Naive thymus-derived CD8-positive, alpha-beta T cell (primary cell): ENCODE measurements around the gene BRIP1. TPM values are rescaled to one million over a fixed set of nuclear protein-coding genes. Genes with fewer than 3 reads are reported as not detected.
"Not testable (repeated sequence)": the region's sequence is repeated elsewhere in the genome, so short reads cannot be mapped to it uniquely, and the experiment has no call there.

ENCODE experiments used
- ATAC-seq, 2 donors: fragments of 150-1000 bp; cut with Tn5 transposase in 1 of 2; sonication (Bioruptor Pico), chemical (Tn5 transposase) in 1 of 2; 1 replicate in 1 of 2; 2 replicates in 1 of 2; pipeline ENCODE4 v1.10.0; 2021; ENCODE audit warnings: mild to moderate bottlenecking in 2 of 2, moderate library complexity in 2 of 2
- POLR2A ChIA-PET: fragments of 350-600 bp; sonication (Branson Sonifier 250); formaldehyde crosslinking; loops from one replicate; lab custom pipeline; 2021; ENCODE audit warnings: antibody characterized with exemption; lab: Charles Lee
- DNase-seq, 10 donors: peaks; one replicate each; pipeline versions ENCODE4 v3.0.0 to v3.0.0-alpha.2; 2020 to 2022
- H3K27ac Mint-ChIP-seq, 10 donors: one replicate each; pipeline ENCODE4 v1.8.0; 2020 to 2022; ENCODE audit warnings: mild to moderate bottlenecking in 10 of 10, mixed read lengths in 10 of 10, moderate library complexity in 4 of 10, inconsistent platforms in 1 of 10
- H3K27me3 Mint-ChIP-seq, 5 donors: one replicate each; pipeline ENCODE4 v1.8.0; 2021 to 2022; ENCODE audit warnings: mixed read lengths in 5 of 5
- H3K36me3 Mint-ChIP-seq, 3 donors: one replicate each; pipeline ENCODE4 v1.8.0; 2020 to 2022; ENCODE audit warnings: mixed read lengths in 3 of 3, mild to moderate bottlenecking in 2 of 3, inconsistent platforms in 1 of 3
- H3K4me1 Mint-ChIP-seq, 4 donors: one replicate each; pipeline ENCODE4 v1.8.0; 2021 to 2022; ENCODE audit warnings: mixed read lengths in 4 of 4
- H3K4me3 Mint-ChIP-seq, 10 donors: one replicate each; pipeline ENCODE4 v1.8.0; 2020 to 2022; ENCODE audit warnings: mild to moderate bottlenecking in 10 of 10, mixed read lengths in 10 of 10, moderate library complexity in 6 of 10, inconsistent platforms in 1 of 10
- H3K9me3 Mint-ChIP-seq, 9 donors: one replicate each; pipeline ENCODE4 v1.8.0; 2020 to 2022; ENCODE audit warnings: mixed read lengths in 9 of 9, mild to moderate bottlenecking in 3 of 9, inconsistent platforms in 1 of 9, moderate library complexity in 1 of 9
- polyA plus RNA-seq, 3 donors: library from polyadenylated mRNA; unstranded; fragments of 300-500 nt; fragmentation: Illumina TruSeq; gene quantifications; one replicate each; pipeline ENCODE4 v1.2.3, GENCODE V29; 2021
- total RNA-seq, 8 experiments: library from RNA in 2 of 8; stranded (reverse) in 2 of 8; gene quantifications; one replicate each; pipeline ENCODE4 v1.2.3 and lab custom pipeline; 2021 to 2026

Gene BRIP1
- total and polyA plus RNA-seq, 5 experiments from 2014 or later: 0.46 to 0.77 (median 0.74) TPM; not detected in 1

- Mint-ChIP-seq H3K36me3 (peaks cover 0 to 16% (median 5%) of the 10 kb centered on the region in 3 donors), H3K4me1 (no peaks in the 10 kb centered on the region), H3K9me3 (peaks cover 0 to 7% (median 0%) of the 10 kb centered on the region in 9 donors), H3K27ac (no peak overlapping the region), H3K27me3 (peaks cover 0 to 3% (median 0%) of the 10 kb centered on the region in 5 donors), H3K4me3 (no peak overlapping the region)
- ATAC-seq (no peak), DNase-seq (no peak)
- POLR2A ChIA-PET: no interaction called here
These were observed 40.7 kb downstream of the BRIP1 start for GRCh38 chr17:61822326-61823285.

- POLR2A ChIA-PET: no interaction called here
- Mint-ChIP-seq H3K9me3 (peaks cover 0 to under 1% (median 0%) of the 10 kb centered on the region in 9 donors), H3K27ac (no peak overlapping the region)
These were observed 41.7 kb downstream of the BRIP1 start for GRCh38 chr17:61821655-61822054.

GRCh38 chr17:61819265-61819664, 44.1 kb downstream of the BRIP1 start:
- H3K4me3 Mint-ChIP-seq, H3K27me3 Mint-ChIP-seq, H3K36me3 Mint-ChIP-seq, H3K9me3 Mint-ChIP-seq, H3K27ac Mint-ChIP-seq, DNase-seq, POLR2A ChIA-PET, ATAC-seq: not testable (repeated sequence)
- H3K4me1 Mint-ChIP-seq: peaks cover 0 to 15% (median 0%) of the 10 kb centered on the region in 4 donors

More at GRCh38 chr17:61821655-61822054, 41.7 kb downstream of the BRIP1 start:
- DNase-seq (no peak), ATAC-seq (no peak)
- no peak overlapping the region for H3K4me3 Mint-ChIP-seq
- peaks cover 0 to 10% (median 0%) of the 10 kb centered on the region in 3 donors for H3K36me3 Mint-ChIP-seq
- peaks cover 0 to 3% (median 0%) of the 10 kb centered on the region in 5 donors for H3K27me3 Mint-ChIP-seq
- peaks cover 0 to 5% (median 0%) of the 10 kb centered on the region in 4 donors for H3K4me1 Mint-ChIP-seq

GRCh38 chr17:61818225-61818624, 45.1 kb downstream of the BRIP1 start:
- Mint-ChIP-seq H3K36me3 (peaks cover 0 to 9% (median 0%) of the 10 kb centered on the region in 3 donors), H3K9me3 (no peaks in the 10 kb centered on the region), H3K27ac (no peak overlapping the region), H3K4me3 (no peak overlapping the region), H3K4me1 (peaks cover 0 to 18% (median 0%) of the 10 kb centered on the region in 4 donors), H3K27me3 (peaks cover 0 to 1% (median 0%) of the 10 kb centered on the region in 5 donors)
- POLR2A ChIA-PET: no interaction called here
- ATAC-seq (no peak), DNase-seq (no peak)

GRCh38 chr17:61817452-61817851, 45.9 kb downstream of the BRIP1 start:
- POLR2A ChIA-PET: no interaction called here
- H3K9me3 Mint-ChIP-seq: no peaks in the 10 kb centered on the region
- DNase-seq (no peak), ATAC-seq (no peak)
- no peaks in the 10 kb centered on the region for H3K27me3 Mint-ChIP-seq
- peaks cover 0 to 22% (median 0%) of the 10 kb centered on the region in 4 donors for H3K4me1 Mint-ChIP-seq
- peaks cover 0 to 9% (median 0%) of the 10 kb centered on the region in 3 donors for H3K36me3 Mint-ChIP-seq
- no peak overlapping the region for H3K4me3 Mint-ChIP-seq
- no peak overlapping the region for H3K27ac Mint-ChIP-seq

- no peak overlapping the region for H3K27ac Mint-ChIP-seq
- H3K36me3 Mint-ChIP-seq: peaks cover 0 to 6% (median 0%) of the 10 kb centered on the region in 3 donors
- POLR2A ChIA-PET: no interaction called here
- no peaks in the 10 kb centered on the region for H3K9me3 Mint-ChIP-seq
- ATAC-seq: no peak
- H3K4me1 Mint-ChIP-seq: peaks cover 0 to 22% (median 0%) of the 10 kb centered on the region in 4 donors
- no peak for DNase-seq
- no peak overlapping the region for H3K4me3 Mint-ChIP-seq
- H3K27me3 Mint-ChIP-seq: no peaks in the 10 kb centered on the region
These were observed 46.8 kb downstream of the BRIP1 start for GRCh38 chr17:61816538-61816937.

GRCh38 chr17:61815863-61816503, 47.3 kb downstream of the BRIP1 start:
- Mint-ChIP-seq H3K36me3 (peaks cover 0 to 3% (median 0%) of the 10 kb centered on the region in 3 donors), H3K4me1 (peaks cover 0 to 22% (median 0%) of the 10 kb centered on the region in 4 donors), H3K9me3 (no peaks in the 10 kb centered on the region), H3K4me3 (no peak overlapping the region), H3K27ac (no peak overlapping the region), H3K27me3 (no peaks in the 10 kb centered on the region)
- POLR2A ChIA-PET: no interaction called here
- DNase-seq: no peak
- no peak for ATAC-seq

GRCh38 chr17:61814485-61814884, 48.8 kb downstream of the BRIP1 start:
- Mint-ChIP-seq H3K36me3 (peaks cover 0 to 2% (median 0%) of the 10 kb centered on the region in 3 donors), H3K4me3 (no peak overlapping the region), H3K4me1 (peaks cover 0 to 22% (median under 1%) of the 10 kb centered on the region in 4 donors), H3K27me3 (no peaks in the 10 kb centered on the region), H3K27ac (no peak overlapping the region), H3K9me3 (no peaks in the 10 kb centered on the region)
- DNase-seq (no peak), ATAC-seq (no peak)
- POLR2A ChIA-PET: no interaction called here

- Mint-ChIP-seq H3K36me3 (peaks cover 0 to under 1% (median 0%) of the 10 kb centered on the region in 3 donors), H3K4me1 (peaks cover 0 to 22% (median under 1%) of the 10 kb centered on the region in 4 donors), H3K27me3 (no peaks in the 10 kb centered on the region), H3K9me3 (no peaks in the 10 kb centered on the region), H3K4me3 (no peak overlapping the region), H3K27ac (no peak overlapping the region)
- POLR2A ChIA-PET: no interaction called here
- ATAC-seq (no peak), DNase-seq (no peak)
These were observed 50.1 kb downstream of the BRIP1 start for GRCh38 chr17:61813211-61813610.

GRCh38 chr17:61812747-61813146, 50.6 kb downstream of the BRIP1 start:
- no peaks in the 10 kb centered on the region for H3K9me3 Mint-ChIP-seq
- peaks cover 0 to 22% (median under 1%) of the 10 kb centered on the region in 4 donors for H3K4me1 Mint-ChIP-seq
- DNase-seq: no peak
- POLR2A ChIA-PET: no interaction called here
- no peaks in the 10 kb centered on the region for H3K36me3 Mint-ChIP-seq
- H3K27me3 Mint-ChIP-seq: no peaks in the 10 kb centered on the region
- no peak overlapping the region for H3K4me3 Mint-ChIP-seq
- ATAC-seq: no peak
- no peak overlapping the region for H3K27ac Mint-ChIP-seq

GRCh38 chr17:61809816-61810392, 53.4 kb downstream of the BRIP1 start:
- POLR2A ChIA-PET: no interaction called here
- H3K9me3 Mint-ChIP-seq: no peaks in the 10 kb centered on the region

GRCh38 chr17:61808442-61808841, 54.9 kb downstream of the BRIP1 start:
- DNase-seq (no peak), ATAC-seq (no peak)
- Mint-ChIP-seq H3K27me3 (no peaks in the 10 kb centered on the region), H3K27ac (no peak overlapping the region), H3K9me3 (no peaks in the 10 kb centered on the region), H3K4me1 (peaks cover 0 to 6% (median under 1%) of the 10 kb centered on the region in 4 donors), H3K4me3 (no peak overlapping the region), H3K36me3 (no peaks in the 10 kb centered on the region)
- POLR2A ChIA-PET: no interaction called here

More at GRCh38 chr17:61809816-61810392, 53.4 kb downstream of the BRIP1 start:
- ATAC-seq: no peak
- peaks cover 0 to 7% (median under 1%) of the 10 kb centered on the region in 4 donors for H3K4me1 Mint-ChIP-seq
- H3K27me3 Mint-ChIP-seq: no peaks in the 10 kb centered on the region
- H3K36me3 Mint-ChIP-seq: no peaks in the 10 kb centered on the region
- no peak overlapping the region for H3K4me3 Mint-ChIP-seq
- no peak overlapping the region for H3K27ac Mint-ChIP-seq
- DNase-seq: no peak
